ENCODE measurements around the gene FURIN. TPM values are rescaled to one million over a fixed set of nuclear protein-coding genes. Genes with fewer than 3 reads are reported as not detected.
A peak's percentile ranks its signal among the peaks of the same experiment; 100 is the strongest.

The FURIN gene
- total and polyA plus RNA-seq, 2 experiments from 2014 or later, result 67.9 to 98.9 TPM

- H3K9me2 ChIP-seq (replicated peaks; ENCODE audit: insufficient read depth), result no peaks in the 10 kb centered on the region
- H3K4me3 ChIP-seq, result peak overlapping the region; percentile 96
- peaks cover 19% of the 10 kb centered on the region for H4K20me1 ChIP-seq (ENCODE audit: insufficient read depth, poor library complexity, severe bottlenecking)
- H3K27ac ChIP-seq, result peak overlapping the region; percentile 89
- TF ChIP-seq EZH2phosphoT487 (IDR thresholded peaks at IDR 0.05; ENCODE audit: low read depth, severe bottlenecking, unreplicated experiment) (no peak), EZH2 (IDR thresholded peaks at IDR 0.05; ENCODE audit: borderline replicate concordance) (no peak), CTCF (IDR thresholded peaks at IDR 0.05; ENCODE audit: poor library complexity) (no peak)
- DNase-seq (ENCODE audit: low spot score), result no peak
- H3K4me2 ChIP-seq, result peak overlapping the region; percentile 95
- peak overlapping the region; percentile 62 for H2AFZ ChIP-seq
- H3K36me3 ChIP-seq (replicated peaks; ENCODE audit: insufficient read depth, low read depth), result no peaks in the 10 kb centered on the region
- WGBS (ENCODE audit: low lambda C conversion rate, missing lambda C conversion rate), result 31% methylated on average over 19 of the region's 19 CpGs
- no peaks in the 10 kb centered on the region for H3K9me3 ChIP-seq (ENCODE audit: low read depth)
- H3K27me3 ChIP-seq, result no peaks in the 10 kb centered on the region
- H3K4me1 ChIP-seq (ENCODE audit: insufficient read depth), result peaks cover 62% of the 10 kb centered on the region
- peaks cover 47% of the 10 kb centered on the region for H3K79me2 ChIP-seq
These were observed 2.2 kb downstream of the FURIN start for GRCh38 chr15:90870354-90871138.

- Histone ChIP-seq H2AFZ (peak overlapping the region; percentile 62), H3K27ac (peak overlapping the region; percentile 89), H3K27me3 (no peaks in the 10 kb centered on the region), H3K4me2 (peak overlapping the region; percentile 95), H3K9me3 (ENCODE audit: low read depth) (no peaks in the 10 kb centered on the region), H3K4me1 (ENCODE audit: insufficient read depth) (peaks cover 60% of the 10 kb centered on the region), H3K9me2 (replicated peaks; ENCODE audit: insufficient read depth) (no peaks in the 10 kb centered on the region), H3K4me3 (peak overlapping the region; percentile 96), H3K79me2 (peaks cover 49% of the 10 kb centered on the region), H4K20me1 (ENCODE audit: insufficient read depth, poor library complexity, severe bottlenecking) (peaks cover 19% of the 10 kb centered on the region), H3K36me3 (replicated peaks; ENCODE audit: insufficient read depth, low read depth) (no peaks in the 10 kb centered on the region)
- DNase-seq (ENCODE audit: low spot score), result peak; percentile 76
- 0% methylated on average over 9 of the region's 71 CpGs for whole genome bisulfite sequencing (ENCODE audit: low lambda C conversion rate, missing lambda C conversion rate)
- TF ChIP-seq EZH2phosphoT487 (IDR thresholded peaks at IDR 0.05; ENCODE audit: low read depth, severe bottlenecking, unreplicated experiment) (no peak), EZH2 (IDR thresholded peaks at IDR 0.05; ENCODE audit: borderline replicate concordance) (no peak), CTCF (IDR thresholded peaks at IDR 0.05; ENCODE audit: poor library complexity) (no peak)
These were observed 2.8 kb downstream of the FURIN start for GRCh38 chr15:90871139-90871715.

GRCh38 chr15:90871716-90872485 lies 3.5 kb downstream of the FURIN start:
- Histone ChIP-seq H3K4me3 (peak overlapping the region; percentile 96), H3K27me3 (no peaks in the 10 kb centered on the region), H3K9me2 (replicated peaks; ENCODE audit: insufficient read depth) (no peaks in the 10 kb centered on the region), H3K36me3 (replicated peaks; ENCODE audit: insufficient read depth, low read depth) (no peaks in the 10 kb centered on the region), H4K20me1 (ENCODE audit: insufficient read depth, poor library complexity, severe bottlenecking) (peaks cover 19% of the 10 kb centered on the region), H2AFZ (peak overlapping the region; percentile 58), H3K79me2 (peaks cover 49% of the 10 kb centered on the region), H3K4me2 (peak overlapping the region; percentile 95), H3K27ac (peak overlapping the region; percentile 89), H3K4me1 (ENCODE audit: insufficient read depth) (peaks cover 55% of the 10 kb centered on the region), H3K9me3 (ENCODE audit: low read depth) (no peaks in the 10 kb centered on the region)
- no peak for TF ChIP-seq EZH2phosphoT487 (IDR thresholded peaks at IDR 0.05; ENCODE audit: low read depth, severe bottlenecking, unreplicated experiment)
- TF ChIP-seq CTCF (IDR thresholded peaks at IDR 0.05; ENCODE audit: poor library complexity), result no peak
- no peak for TF ChIP-seq EZH2 (IDR thresholded peaks at IDR 0.05; ENCODE audit: borderline replicate concordance)
- peak; percentile 63 for DNase-seq (ENCODE audit: low spot score)
- under 1% methylated on average over 10 of the region's 77 CpGs for WGBS (ENCODE audit: low lambda C conversion rate, missing lambda C conversion rate)
